NCI-H1092 treated with DMSO at 0.1 percent for 48 hours (cell line): ENCODE results near the gene FAM90A26.
"Not testable (repeated sequence)": the region's sequence is repeated elsewhere in the genome, so short reads cannot be mapped to it uniquely, and the experiment has no call there.

Experiments
- DNase-seq: peaks from one replicate; lab custom pipeline; 2025; lab: John Stamatoyannopoulos, UW

Gene FAM90A26

GRCh38 chr4:9158392-9158791, 11.8 kb upstream of the FAM90A26 start:
- DNase-seq = not testable (repeated sequence)

GRCh38 chr4:9160046-9160445, 10.2 kb upstream of the FAM90A26 start:
- DNase-seq = not testable (repeated sequence)

- DNase-seq = not testable (repeated sequence)
Measured at GRCh38 chr4:9165990-9166389, 4.2 kb upstream of the FAM90A26 start.

- not testable (repeated sequence) for DNase-seq
Measured at GRCh38 chr4:9210357-9210756, 40.1 kb downstream of the FAM90A26 start, which contains the start of gene USP17L10. TSS of gene USP17L10 (plus strand) at chr4:9210657. CDS start at chr4:9210657, 0 bp downstream.

- DNase-seq = not testable (repeated sequence)
Measured at GRCh38 chr4:9214701-9215100, 44.5 kb downstream of the FAM90A26 start.

- not testable (repeated sequence) for DNase-seq
Measured at GRCh38 chr4:9215105-9215504, 44.9 kb downstream of the FAM90A26 start, which contains the start of gene USP17L11. TSS of gene USP17L11 (plus strand) at chr4:9215405. CDS start at chr4:9215405, 0 bp downstream.

- not testable (repeated sequence) for DNase-seq
Measured at GRCh38 chr4:9219852-9220251, 49.6 kb downstream of the FAM90A26 start, which contains the start of gene USP17L12. TSS of gene USP17L12 (plus strand) at chr4:9220152. CDS start at chr4:9220152, 0 bp downstream.

GRCh38 chr4:9224596-9224995, 54.4 kb downstream of the FAM90A26 start, which contains the start of gene USP17L13:
TSS of gene USP17L13 (plus strand) at chr4:9224896. CDS start at chr4:9224896, 0 bp downstream.
- not testable (repeated sequence) for DNase-seq
